Calu3 (cell line): ENCODE results near the gene SLX4. TPM values are rescaled to one million over a fixed set of nuclear protein-coding genes. Genes with fewer than 3 reads are reported as not detected.

Experiments
- BruUV-seq: library from RNA; stranded (reverse); fragments of 400-500 nt; replicated peaks from 2 replicates; lab custom pipeline; 2021; lab: Mats Ljungman, UMichigan
- CTCF ChIA-PET: fragments of 300-600 bp; sonication (Branson Sonifier 250); formaldehyde crosslinking; loops from one replicate; lab custom pipeline; 2022; ENCODE audit warnings: antibody characterized with exemption; lab: Charles Lee
- DNase-seq: peaks from one replicate; pipeline ENCODE4 v3.0.0; 2022
- H3K27ac Mint-ChIP-seq: one replicate; pipeline ENCODE4 v1.8.0; 2022; ENCODE audit warnings: mixed read lengths; ENCODE audit not compliant: unreplicated experiment
- H3K27me3 Mint-ChIP-seq: one replicate; pipeline ENCODE4 v1.8.0; 2022; ENCODE audit warnings: mixed read lengths; ENCODE audit not compliant: unreplicated experiment
- H3K36me3 Mint-ChIP-seq: one replicate; pipeline ENCODE4 v1.8.0; 2022; ENCODE audit warnings: mild to moderate bottlenecking, moderate library complexity, mixed read lengths; ENCODE audit not compliant: insufficient read depth, unreplicated experiment
- H3K4me1 Mint-ChIP-seq: one replicate; pipeline ENCODE4 v1.8.0; 2022; ENCODE audit warnings: mild to moderate bottlenecking, low read depth, mixed read lengths; ENCODE audit not compliant: unreplicated experiment
- H3K4me3 Mint-ChIP-seq: one replicate; pipeline ENCODE4 v1.8.0; 2022; ENCODE audit warnings: mild to moderate bottlenecking, low read depth, moderate library complexity, mixed read lengths; ENCODE audit not compliant: unreplicated experiment
- H3K9me3 Mint-ChIP-seq: one replicate; pipeline ENCODE4 v1.8.0; 2022; ENCODE audit warnings: low read depth, mixed read lengths; ENCODE audit not compliant: unreplicated experiment
- CTCF ChIP-seq: fragments of 200-600 bp; IDR thresholded peaks from one replicate; pipeline ENCODE4 v1.8.0; 2022; ENCODE audit warnings: antibody characterized with exemption; ENCODE audit not compliant: unreplicated experiment
- intact Hi-C: fragments of 100-400 bp; cut with micrococcal nuclease; formaldehyde crosslinking; loops from one replicate; pipeline ENCODE4 v1.10.0; 2022; ENCODE audit not compliant: unreplicated experiment
- total RNA-seq: library from RNA; stranded (reverse); gene quantifications from 2 replicates; pipeline ENCODE4 v1.2.3, GENCODE V29; 2022

SLX4 gene
- total RNA-seq, 1 experiment from 2014 or later: 18.2 TPM

GRCh38 chr16:3655396-3656159 lies 44.2 kb upstream of the SLX4 start:
- no peaks in the 10 kb centered on the region for H3K27me3 Mint-ChIP-seq
- intact Hi-C loops: no loop called here
- H3K9me3 Mint-ChIP-seq: no peaks in the 10 kb centered on the region
- H3K4me3 Mint-ChIP-seq: no peak overlapping the region
- H3K27ac Mint-ChIP-seq: no peak overlapping the region
- BruUV-seq: no TSS peak
- CTCF ChIA-PET: interaction anchor here (1.1 kb wide), 1 partner anchor 29 kb away, joined by 3 read pairs; no protein-coding TSS in a partner anchor
- peaks cover 71% of the 10 kb centered on the region for H3K36me3 Mint-ChIP-seq
- no peaks in the 10 kb centered on the region for H3K4me1 Mint-ChIP-seq
- DNase-seq: no peak
- no peak for TF ChIP-seq CTCF

GRCh38 chr16:3655030-3655395 lies 43.6 kb upstream of the SLX4 start:
- no TSS peak for BruUV-seq
- peaks cover 72% of the 10 kb centered on the region for H3K36me3 Mint-ChIP-seq
- no peaks in the 10 kb centered on the region for H3K27me3 Mint-ChIP-seq
- CTCF ChIA-PET: interaction anchor here (1.1 kb wide), 1 partner anchor 30 kb away, joined by 3 read pairs; no protein-coding TSS in a partner anchor
- H3K4me1 Mint-ChIP-seq: no peaks in the 10 kb centered on the region
- H3K27ac Mint-ChIP-seq: no peak overlapping the region
- no peak overlapping the region for H3K4me3 Mint-ChIP-seq
- TF ChIP-seq CTCF: no peak
- H3K9me3 Mint-ChIP-seq: no peaks in the 10 kb centered on the region
- intact Hi-C loops: no loop called here
- no peak for DNase-seq

DNA sequence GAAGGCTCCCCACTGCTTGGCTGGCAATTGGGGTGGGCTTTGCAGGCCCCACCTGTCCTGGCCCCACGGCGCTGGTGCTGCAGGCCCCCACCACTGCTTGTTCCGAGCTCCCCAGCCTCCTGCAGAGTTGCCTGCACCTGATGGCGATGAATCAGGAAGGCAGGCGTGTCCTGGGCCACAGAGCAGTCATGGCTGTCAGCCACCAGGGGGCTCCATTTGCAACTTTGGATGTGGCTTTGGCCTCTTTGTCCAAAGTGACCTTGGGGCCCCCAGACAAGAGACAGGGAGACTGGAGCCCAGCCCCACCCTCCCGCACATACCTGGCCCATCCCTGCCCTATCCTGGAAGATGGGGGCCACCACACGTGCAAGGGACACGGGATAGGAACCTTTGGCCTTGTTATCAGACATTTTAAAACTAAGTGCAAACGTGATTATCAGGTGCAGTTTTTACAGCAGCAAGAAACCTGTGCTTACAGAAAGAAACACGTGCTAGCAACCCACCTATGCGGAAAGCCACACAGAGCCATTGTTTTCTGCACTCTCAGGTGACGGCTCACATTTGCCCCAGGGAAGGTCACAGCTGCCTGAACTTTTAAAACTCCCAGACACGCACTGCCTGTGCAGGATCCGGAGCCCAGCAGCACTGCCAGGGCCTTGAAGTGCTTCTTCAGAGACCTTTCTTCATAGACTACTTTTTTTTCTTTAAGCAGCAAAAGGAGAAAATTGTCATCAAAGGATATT lies 43.0 kb upstream of the SLX4 start, which contains the start of gene DNASE1:
Gene DNASE1, plus strand, starts transcription at position 443 of the 743 bp plus-strand sequence. CDS start 683 bp downstream, outside the sequence.
- H3K36me3 Mint-ChIP-seq: peaks cover 66% of the 10 kb centered on the region
- H3K4me3 Mint-ChIP-seq: no peak within 1 kb of the TSS
- DNase-seq: peak; percentile 72
- H3K4me1 Mint-ChIP-seq: no peaks in the 10 kb centered on the region
- intact Hi-C loops: no loop called here
- no peaks in the 10 kb centered on the region for H3K27me3 Mint-ChIP-seq
- H3K9me3 Mint-ChIP-seq: no peaks in the 10 kb centered on the region
- H3K27ac Mint-ChIP-seq: no peak within 1 kb of the TSS
- no TSS peak for BruUV-seq
- TF ChIP-seq CTCF: peak; percentile 82
- CTCF ChIA-PET: interaction anchor here (0.6 kb wide), 1 partner anchor 576 kb away, joined by 5 read pairs; no protein-coding TSS in a partner anchor

DNA sequence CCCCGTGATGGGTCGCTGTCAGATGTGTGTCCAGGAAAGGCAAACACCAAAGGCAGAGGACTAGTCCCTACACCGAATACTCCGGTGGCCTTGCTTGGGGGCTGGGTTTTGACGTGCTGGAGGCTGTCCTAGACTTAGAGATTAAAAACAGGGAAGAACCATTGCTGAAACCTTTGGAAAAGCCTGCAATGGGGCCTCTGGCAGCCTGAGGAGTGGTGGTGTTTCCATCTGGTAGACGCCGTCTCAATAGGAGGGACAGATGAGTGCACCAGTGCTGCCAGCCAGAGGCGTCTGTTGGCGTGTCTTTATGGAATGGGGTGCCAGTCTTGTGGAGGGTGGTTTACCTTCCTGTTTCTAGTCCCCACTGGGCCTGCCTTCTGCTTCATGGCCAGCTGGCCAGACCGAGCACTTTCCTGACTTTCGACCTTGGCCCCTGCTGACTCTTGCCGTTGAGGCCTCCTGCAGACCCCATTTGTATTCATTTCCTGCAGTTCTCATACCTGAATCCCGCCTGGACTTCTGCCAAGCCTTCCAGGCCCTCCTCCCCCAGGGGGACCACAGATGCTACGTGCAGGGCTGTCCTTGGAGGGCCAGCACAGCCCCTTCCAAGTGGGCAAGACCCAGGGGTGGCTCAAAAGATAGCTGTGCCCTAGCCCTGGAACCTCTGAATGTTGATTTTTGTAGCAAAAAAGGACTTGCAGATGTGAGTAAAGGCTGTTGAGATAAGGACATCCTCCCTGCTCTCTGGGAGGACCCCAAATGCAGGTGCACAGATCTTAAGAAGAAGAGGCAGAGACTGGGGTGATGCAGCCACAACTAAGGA lies 41.2 kb upstream of the SLX4 start:
- no TSS peak for BruUV-seq
- intact Hi-C loops: no loop called here
- Mint-ChIP-seq H3K27me3 (no peaks in the 10 kb centered on the region), H3K4me3 (no peak overlapping the region), H3K9me3 (no peaks in the 10 kb centered on the region), H3K27ac (no peak overlapping the region), H3K4me1 (no peaks in the 10 kb centered on the region), H3K36me3 (peaks cover 61% of the 10 kb centered on the region)
- CTCF ChIA-PET: interaction anchor here (0.6 kb wide), 1 partner anchor 459 kb away, joined by 3 read pairs; no protein-coding TSS in a partner anchor
- no peak for DNase-seq
- TF ChIP-seq CTCF: no peak
